ENCODE measurements around the gene SLC38A10. TPM values are rescaled to one million over a fixed set of nuclear protein-coding genes. Genes with fewer than 3 reads are reported as not detected.
A peak's percentile ranks its signal among the peaks of the same experiment; 100 is the strongest.

SLC38A10 gene
- total and polyA plus RNA-seq, 2 of the 13 experiments (the other 11 are each of a cell fraction or from before 2014, with no cell fraction given) = 23.4 to 55.8 TPM

- TF ChIP-seq RNF219 (CRISPR knock-in tag; IDR thresholded peaks at IDR 0.05) (no peak), HNRNPUL1 (IDR thresholded peaks at IDR 0.05; ENCODE audit: low read depth, low read length) (no peak), E2F5 (CRISPR knock-in tag; conservative IDR thresholded peaks at IDR 0.05) (0 out of 2 replicates have a peak, but pooled peaks have one; percentile 5), ZNF329 (CRISPR knock-in tag; IDR thresholded peaks at IDR 0.05; ENCODE audit: low read depth) (no peak), UBTF (CRISPR knock-in tag; IDR thresholded peaks at IDR 0.05) (no peak), ZBTB40 (IDR thresholded peaks at IDR 0.05) (no peak), ZBTB40 (CRISPR knock-in tag; IDR thresholded peaks at IDR 0.05) (no peak; the same call in 1 of the 2 replicates), SRSF9 (IDR thresholded peaks at IDR 0.05; ENCODE audit: borderline replicate concordance, insufficient read depth, low read depth, low read length, poor library complexity, severe bottlenecking) (no peak), PLSCR1 (CRISPR knock-in tag; IDR thresholded peaks at IDR 0.05; ENCODE audit: borderline replicate concordance) (no peak), SATB2 (CRISPR knock-in tag; IDR thresholded peaks at IDR 0.05) (no peak), THAP11 (CRISPR knock-in tag; IDR thresholded peaks at IDR 0.05) (no peak)
Observed at GRCh38 chr17:81241203-81241602, 53.9 kb downstream of the SLC38A10 start (continued).

Data from HepG2 (cell line).